Stimulated activated naive CD4-positive, alpha-beta T cell (primary cell): ENCODE data around the gene COL15A1.

ENCODE experiments used
- DNase-seq, 6 experiments: peaks; one replicate each; lab custom pipeline; 2025; lab: John Stamatoyannopoulos, UW

COL15A1 gene

DNA sequence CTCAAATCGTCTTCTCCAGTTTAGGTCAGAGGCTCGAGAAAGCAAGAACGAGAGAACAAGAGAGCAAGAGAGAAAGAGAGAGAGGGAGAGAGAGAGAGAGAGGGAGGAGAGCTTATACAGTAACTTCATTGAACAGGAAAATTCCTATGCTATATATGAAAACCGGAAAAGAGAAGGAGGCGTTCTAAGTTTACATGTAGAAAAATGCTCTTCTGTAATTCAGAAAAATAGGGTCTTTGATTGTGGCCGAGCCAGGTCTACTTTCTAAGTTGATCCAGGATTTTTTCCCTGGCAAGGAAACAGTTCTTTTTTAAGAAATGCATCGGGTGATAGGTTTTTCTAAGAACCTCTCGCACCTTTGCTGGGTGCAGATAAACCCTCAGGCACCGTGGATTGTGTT, 29.5 kb downstream of the COL15A1 start:
- DNase-seq, result no peak

GRCh38 chr9:98973576-98973975, 29.9 kb downstream of the COL15A1 start:
- DNase-seq, result no peak

DNA sequence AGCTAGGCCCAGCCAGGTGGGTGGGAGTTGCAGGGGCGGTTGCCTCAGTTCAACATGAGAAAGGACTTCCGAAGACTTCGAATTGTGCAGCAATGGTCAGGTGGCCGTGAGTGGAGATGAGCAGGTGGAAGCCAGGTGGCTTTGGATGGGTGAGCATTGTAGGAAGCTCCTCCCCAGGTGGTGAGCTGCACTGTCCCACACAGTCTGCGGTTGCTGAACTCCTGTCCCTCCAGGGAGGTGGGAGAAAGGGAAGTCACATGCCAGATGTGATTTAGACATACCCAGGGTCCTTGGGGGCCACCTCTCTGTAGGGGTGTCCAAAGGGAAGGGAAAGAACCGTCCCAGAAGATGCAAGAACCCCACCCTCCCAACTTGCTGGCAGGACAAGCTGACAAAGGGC, 30.4 kb downstream of the COL15A1 start:
- DNase-seq, result no peak

DNA sequence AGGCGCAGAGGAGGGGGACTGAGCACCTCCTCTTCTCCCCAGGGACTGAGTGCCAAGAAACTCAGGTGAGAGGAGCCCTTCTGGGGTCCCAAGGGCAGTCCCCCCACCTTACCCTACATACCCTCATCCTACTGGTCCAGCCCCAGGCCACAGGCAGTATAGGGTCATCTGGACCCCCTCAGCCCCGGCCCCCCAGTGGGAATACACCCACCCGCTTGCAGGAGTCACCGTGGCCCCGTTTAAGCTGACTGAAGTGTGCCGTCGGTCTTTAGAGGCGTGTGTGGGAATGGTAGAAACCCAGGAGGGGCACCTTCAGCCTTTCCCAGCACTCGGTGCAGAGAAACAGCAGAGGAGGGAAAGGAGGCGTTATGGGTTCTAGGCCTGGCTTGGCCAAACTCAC, 30.8 kb downstream of the COL15A1 start:
- no peak for DNase-seq

- DNase-seq, result peak; percentile 26 to 83 (median 66)
These were observed 31.4 kb downstream of the COL15A1 start for GRCh38 chr9:98974994-98975712.

DNA sequence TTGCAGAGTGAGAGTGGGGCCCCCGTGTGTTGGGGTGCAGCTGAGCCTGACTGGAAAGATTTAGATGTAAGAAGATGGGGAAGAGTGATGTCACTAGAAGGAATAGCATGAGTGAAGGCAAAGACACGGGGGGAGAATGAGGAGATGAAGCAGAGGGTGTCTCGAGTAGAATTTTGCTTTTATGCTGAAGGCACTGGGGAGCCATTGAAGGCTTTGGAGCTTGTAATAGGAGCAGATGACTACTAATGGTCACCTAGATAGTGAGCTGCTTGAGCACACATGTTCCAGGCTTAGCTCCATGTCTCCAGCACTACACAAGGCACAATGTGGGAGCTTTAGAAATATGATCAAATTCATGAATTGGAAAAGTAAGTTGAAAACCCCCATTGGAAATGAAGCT, 32.1 kb downstream of the COL15A1 start:
- no peak for DNase-seq

- DNase-seq, result no peak
These were observed 33.6 kb downstream of the COL15A1 start for GRCh38 chr9:98977246-98977714.

- DNase-seq, result no peak
These were observed 34.1 kb downstream of the COL15A1 start for GRCh38 chr9:98977813-98978212.

- no peak for DNase-seq
These were observed 34.5 kb downstream of the COL15A1 start for GRCh38 chr9:98978231-98978681.

- DNase-seq, result no peak
These were observed 36.6 kb downstream of the COL15A1 start for GRCh38 chr9:98980291-98980690.

GRCh38 chr9:98983295-98984268, 39.9 kb downstream of the COL15A1 start:
- DNase-seq, result no peak

DNA sequence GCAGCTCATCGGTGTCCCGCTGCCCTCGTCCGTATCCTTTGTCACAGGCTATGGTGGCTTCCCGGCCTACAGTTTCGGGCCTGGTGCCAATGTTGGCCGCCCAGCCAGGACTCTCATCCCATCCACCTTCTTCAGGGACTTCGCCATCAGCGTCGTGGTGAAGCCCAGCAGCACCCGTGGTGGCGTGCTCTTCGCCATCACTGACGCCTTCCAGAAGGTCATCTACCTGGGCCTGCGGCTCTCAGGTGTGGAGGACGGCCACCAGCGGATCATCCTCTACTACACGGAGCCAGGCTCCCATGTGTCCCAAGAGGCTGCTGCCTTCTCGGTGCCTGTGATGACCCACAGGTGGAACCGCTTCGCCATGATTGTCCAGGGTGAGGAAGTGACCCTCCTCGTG, 41.9 kb downstream of the COL15A1 start:
- DNase-seq, result no peak

GRCh38 chr9:98986866-98987651, 43.4 kb downstream of the COL15A1 start:
- no peak for DNase-seq

DNA sequence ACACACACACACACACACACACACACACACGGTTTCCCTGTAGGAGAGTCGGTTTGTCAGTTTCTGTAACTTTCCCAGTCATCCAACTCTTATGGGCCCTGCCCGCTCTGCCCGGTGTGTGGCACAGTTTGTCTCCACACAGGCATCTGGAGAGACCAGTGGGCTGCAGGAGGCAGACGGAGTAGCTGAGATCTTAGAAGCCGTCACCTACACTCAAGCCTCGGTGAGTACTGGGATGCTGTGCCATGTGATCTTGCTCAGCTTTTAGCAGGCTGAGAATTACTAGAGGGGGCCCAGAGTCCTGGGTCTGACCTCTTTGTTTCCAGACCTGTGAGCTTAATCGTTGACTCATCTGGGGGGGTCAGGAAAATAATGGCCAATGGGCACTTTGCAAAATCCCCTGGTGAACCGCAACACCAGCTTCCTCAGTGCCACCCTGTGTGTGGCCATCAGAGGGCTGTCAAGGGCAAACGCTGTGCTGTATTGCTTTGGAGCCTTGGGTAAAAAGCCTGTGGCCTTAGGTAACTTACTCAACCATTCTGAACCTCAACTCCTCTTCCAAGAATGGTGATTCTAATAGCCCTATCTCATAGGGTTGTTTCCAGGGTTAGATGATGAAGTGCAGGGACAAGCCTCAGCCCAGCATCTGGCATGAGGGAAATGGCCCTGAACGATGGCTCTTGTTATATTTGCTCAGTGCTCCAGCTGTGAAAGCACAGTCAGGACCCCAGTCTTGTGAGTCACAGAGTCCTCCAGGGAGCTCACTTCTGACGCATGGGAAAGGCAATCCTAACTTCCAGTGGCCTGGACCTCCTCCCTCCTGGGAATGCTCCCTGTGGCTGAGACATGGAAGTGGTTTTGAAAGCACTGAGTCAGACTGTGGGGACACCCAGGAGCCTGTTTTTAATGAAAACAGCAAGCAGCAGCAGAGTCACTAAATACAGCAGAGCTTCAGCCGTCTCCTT, 45.6 kb downstream of the COL15A1 start:
- no peak for DNase-seq

GRCh38 chr9:98990181-98990870, 46.6 kb downstream of the COL15A1 start:
- DNase-seq, result no peak

GRCh38 chr9:98992107-98992884, 48.6 kb downstream of the COL15A1 start:
- DNase-seq, result no peak

- no peak for DNase-seq
These were observed 49.3 kb downstream of the COL15A1 start for GRCh38 chr9:98992885-98993569.

DNA sequence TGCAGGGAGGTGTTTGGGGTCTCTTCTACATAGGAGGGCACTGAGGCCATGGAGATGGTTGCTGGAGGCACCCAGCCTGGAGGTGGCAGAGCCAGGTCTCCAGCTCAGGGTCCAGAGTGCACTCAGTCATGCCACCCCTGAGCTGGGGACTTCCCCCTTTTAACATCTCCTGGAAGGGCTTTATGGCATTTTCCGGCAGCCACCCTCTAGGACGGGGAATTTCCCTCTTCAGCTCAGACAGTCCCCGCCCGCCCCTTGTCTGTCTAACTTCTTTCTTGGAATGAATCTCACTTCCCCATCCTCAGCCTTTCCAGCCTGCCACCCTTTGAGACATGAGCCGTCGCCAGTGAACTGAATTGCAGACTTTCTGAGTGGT, 49.9 kb downstream of the COL15A1 start:
- no peak for DNase-seq
